Esophagus muscularis mucosa (tissue), 4 donors: Measurements from ENCODE around the gene RSU1. TPM values are rescaled to one million over a fixed set of nuclear protein-coding genes. Genes with fewer than 3 reads are reported as not detected.

Experiments used
- DNase-seq: peaks from one replicate; pipeline ENCODE4 v3.0.0-alpha.2; 2017; ENCODE audit errors: extremely low spot score
- H3K27ac ChIP-seq, 4 donors: fragments of 200-600 bp; sonication (generic); replicated peaks in 1 of 4; 1 replicate in 3 of 4; 2 replicates in 1 of 4; pipeline ENCODE4 v1.5.1; 2016 to 2019; ENCODE audit warnings: mild to moderate bottlenecking in 1 of 4
- H3K27me3 ChIP-seq, 4 donors: fragments of 200-600 bp; sonication (generic); one replicate each; pipeline versions ENCODE4 v1.5.1 to v1.6.0; 2016 to 2019
- H3K36me3 ChIP-seq, 4 donors: fragments of 200-600 bp; sonication (generic); one replicate each; pipeline ENCODE4 v1.5.1; 2016 to 2019
- H3K4me1 ChIP-seq, 4 donors: fragments of 200-600 bp; sonication (generic); one replicate each; pipeline ENCODE4 v1.5.1; 2016 to 2019
- H3K4me3 ChIP-seq, 4 donors: fragments of 200-600 bp; sonication (generic); 1 replicate in 2 of 4; 2 replicates in 2 of 4; pipeline ENCODE4 v1.5.1; 2016 to 2019; ENCODE audit warnings: mild to moderate bottlenecking in 4 of 4, moderate library complexity in 1 of 4
- H3K9me3 ChIP-seq, 4 donors: fragments of 200-600 bp; sonication (generic); 1 replicate in 3 of 4; 2 replicates in 1 of 4; pipeline ENCODE4 v1.5.1; 2016 to 2019
- CTCF ChIP-seq, 3 experiments: fragments of 200-600 bp in 2 of 3; fragments of 450-650 bp in 1 of 3; sonication (generic) in 2 of 3; IDR thresholded peaks; one replicate each; pipeline ENCODE4 v1.5.1; 2017 to 2019; ENCODE audit warnings: antibody characterized with exemption in 3 of 3, mild to moderate bottlenecking in 2 of 3, moderate library complexity in 1 of 3
- EP300 ChIP-seq: sonication (generic); formaldehyde crosslinking; IDR thresholded peaks from one replicate; pipeline ENCODE4 v1.6.1; 2017; ENCODE audit warnings: antibody characterized with exemption
- POLR2A ChIP-seq: fragments of 450-650 bp; IDR thresholded peaks from one replicate; pipeline ENCODE4 v1.6.1; 2017; ENCODE audit warnings: antibody characterized with exemption, moderate library complexity, mild to moderate bottlenecking, low read depth
- POLR2AphosphoS5 ChIP-seq, 2 donors: sonication (generic); formaldehyde crosslinking; IDR thresholded peaks; one replicate each; pipeline ENCODE4 v1.6.1; 2017; ENCODE audit warnings: antibody characterized with exemption in 2 of 2
- WGBS: methylation state at CpG from one replicate; pipeline ENCODE4 v1.1.5; 2018; 5-methylcytosine and 5-hydroxymethylcytosine counted together
- intact Hi-C: fragments of 100-400 bp; cut with DNase I; formaldehyde crosslinking; loops from one replicate; pipeline ENCODE4 v1.15.1; 2023
- total RNA-seq, 4 donors: library from RNA; depleted of rRNA; stranded (reverse); fragments of >200 nt; gene quantifications; one replicate each; pipeline versions ENCODE4 v1.1.0 to v1.2.1, GENCODE V29; 2016

The RSU1 gene
- total RNA-seq, 4 donors from 2014 or later, result 56.9 to 146 (median 90.7) TPM

- H3K36me3 ChIP-seq, result peaks cover 0 to 4% (median 1%) of the 10 kb centered on the region in 4 donors
- no peak overlapping the region for H3K27ac ChIP-seq
- no peaks in the 10 kb centered on the region for H3K4me1 ChIP-seq
- no peaks in the 10 kb centered on the region for H3K9me3 ChIP-seq
- intact Hi-C loops, result no loop called here
- no peak overlapping the region for H3K4me3 ChIP-seq
- TF ChIP-seq POLR2AphosphoS5 (IDR thresholded peaks at IDR 0.05) (no peak), POLR2A (no peak), CTCF (IDR thresholded peaks at IDR 0.05) (no peak)
- 89% methylated on average over 17 of the region's 17 CpGs for WGBS
- H3K27me3 ChIP-seq, result no peaks in the 10 kb centered on the region
- no peak for DNase-seq
These were observed 117.7 kb downstream of the RSU1 start for GRCh38 chr10:16699435-16700057.

DNA sequence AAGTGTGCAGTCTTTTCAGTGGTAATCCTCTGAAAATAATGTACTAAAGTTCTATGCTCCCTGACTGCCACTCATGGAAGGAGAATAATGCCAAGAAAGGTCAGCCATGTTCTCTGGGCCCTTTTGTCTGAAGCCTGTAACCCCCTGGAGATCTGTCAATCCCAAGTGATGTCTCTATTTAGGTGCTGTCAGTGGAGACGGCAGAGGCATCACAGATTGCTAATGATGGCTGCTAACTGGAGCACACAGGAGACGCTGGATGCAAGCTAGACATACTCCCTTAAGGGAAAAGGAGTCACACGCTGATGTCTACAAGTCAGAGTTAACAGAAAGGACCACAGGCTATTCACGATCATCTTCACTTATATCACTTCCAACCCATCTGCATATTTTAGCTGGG is 118.8 kb downstream of the RSU1 start:
- H3K4me1 ChIP-seq, result no peaks in the 10 kb centered on the region
- DNase-seq, result no peak
- peaks cover 0 to 13% (median 3%) of the 10 kb centered on the region in 4 donors for H3K36me3 ChIP-seq
- H3K9me3 ChIP-seq, result no peaks in the 10 kb centered on the region
- TF ChIP-seq EP300, result no peak
- no peak for TF ChIP-seq POLR2AphosphoS5 (IDR thresholded peaks at IDR 0.05)
- no peak for TF ChIP-seq CTCF (IDR thresholded peaks at IDR 0.05)
- H3K4me3 ChIP-seq, result no peak overlapping the region
- no peaks in the 10 kb centered on the region for H3K27me3 ChIP-seq
- intact Hi-C loops, result no loop called here
- H3K27ac ChIP-seq, result no peak overlapping the region
- WGBS, result 91% methylated on average over 4 of the region's 4 CpGs

DNA sequence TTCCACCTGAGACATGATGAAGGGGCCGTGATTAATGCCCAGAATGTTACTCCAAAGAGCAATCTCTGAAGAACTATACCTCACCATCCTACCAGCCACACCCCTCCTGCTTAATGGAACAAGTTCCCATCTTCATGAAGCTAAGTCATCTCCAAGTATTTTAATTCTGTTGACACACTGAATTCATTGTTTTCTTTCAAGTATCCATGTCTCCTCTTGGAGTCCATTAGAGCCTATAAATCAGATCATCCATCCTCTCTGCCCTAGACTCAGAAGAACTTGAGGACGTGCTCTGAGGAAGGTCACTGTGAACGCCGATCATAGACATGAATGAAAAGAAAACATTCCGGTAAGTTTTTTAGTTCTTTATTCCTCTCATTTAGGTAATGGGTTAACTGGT is 126.8 kb downstream of the RSU1 start:
- no peaks in the 10 kb centered on the region for H3K9me3 ChIP-seq
- no peak for TF ChIP-seq POLR2AphosphoS5 (IDR thresholded peaks at IDR 0.05)
- no peak for TF ChIP-seq CTCF (IDR thresholded peaks at IDR 0.05)
- TF ChIP-seq POLR2A, result no peak
- no peak for TF ChIP-seq EP300
- no peak overlapping the region for H3K4me3 ChIP-seq
- H3K27me3 ChIP-seq, result no peaks in the 10 kb centered on the region
- intact Hi-C loops, result no loop called here
- no peaks in the 10 kb centered on the region for H3K4me1 ChIP-seq
- 98% methylated on average over 5 of the region's 5 CpGs for WGBS
- DNase-seq, result no peak
- no peak overlapping the region for H3K27ac ChIP-seq
- peaks cover 4 to 25% (median 11%) of the 10 kb centered on the region in 4 donors for H3K36me3 ChIP-seq

DNA sequence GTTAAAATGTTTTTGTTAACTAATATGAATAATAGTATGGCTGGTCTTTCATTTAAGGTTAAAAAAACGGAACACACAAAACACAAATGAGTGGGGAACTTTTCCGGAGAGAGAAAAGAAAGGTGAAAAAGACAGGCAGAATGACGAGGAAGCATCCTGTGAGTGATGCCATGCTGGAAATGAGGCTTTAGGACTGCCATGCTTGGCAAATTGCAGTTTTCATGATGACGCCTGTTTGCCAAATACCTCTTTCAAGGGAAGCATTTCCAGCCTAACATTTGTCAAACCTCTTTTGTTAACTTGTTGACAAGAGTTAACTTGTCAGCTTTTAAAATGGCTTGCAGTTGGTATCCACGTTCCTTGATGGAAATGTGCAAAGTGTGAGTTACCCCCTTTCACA is 127.5 kb downstream of the RSU1 start:
- 88% methylated on average over 5 of the region's 5 CpGs for WGBS
- intact Hi-C loops, result no loop called here

More for the DNA sequence above, 127.5 kb downstream of the RSU1 start:
- Histone ChIP-seq H3K4me1 (no peaks in the 10 kb centered on the region), H3K36me3 (peaks cover 4 to 24% (median 9%) of the 10 kb centered on the region in 4 donors), H3K9me3 (no peaks in the 10 kb centered on the region), H3K27me3 (no peaks in the 10 kb centered on the region), H3K4me3 (no peak overlapping the region), H3K27ac (no peak overlapping the region)
- DNase-seq, result no peak
- no peak for TF ChIP-seq POLR2AphosphoS5 (IDR thresholded peaks at IDR 0.05)
- no peak for TF ChIP-seq EP300
- no peak for TF ChIP-seq POLR2A
- TF ChIP-seq CTCF (IDR thresholded peaks at IDR 0.05), result no peak
